B cell (primary cell): ENCODE results near the gene C17orf67.

ENCODE experiments used
- EZH2 ChIP-seq: IDR thresholded peaks from 2 replicates; pipeline ENCODE4 v1.6.1; 2012; ENCODE audit warnings: borderline replicate concordance, low read depth, mild to moderate bottlenecking, moderate library complexity, low read length; ENCODE audit not compliant: insufficient read depth, poor library complexity, severe bottlenecking
- TF ChIP-seq, protein P1 (sequence below): fragments of 200-600 bp; IDR thresholded peaks from one replicate; pipeline ENCODE4 v1.8.0; 2022; ENCODE audit warnings: antibody characterized with exemption, mild to moderate bottlenecking

DNA sequence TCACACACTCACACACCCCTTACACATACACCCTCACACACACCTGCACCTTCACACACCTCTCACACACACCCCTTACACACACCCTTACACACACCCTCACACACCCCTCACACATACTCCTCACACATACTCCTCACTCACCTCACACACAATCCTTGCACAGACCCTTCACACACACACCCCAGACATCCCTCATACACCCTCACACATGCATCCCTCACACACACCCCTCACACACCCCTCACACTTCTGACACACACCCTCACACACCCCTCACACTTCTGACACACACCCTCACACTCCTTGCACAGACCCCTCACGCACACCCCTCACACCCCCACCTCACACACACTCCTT is 23.9 kb downstream of the C17orf67 start:
- TF ChIP-seq, protein P1, sequence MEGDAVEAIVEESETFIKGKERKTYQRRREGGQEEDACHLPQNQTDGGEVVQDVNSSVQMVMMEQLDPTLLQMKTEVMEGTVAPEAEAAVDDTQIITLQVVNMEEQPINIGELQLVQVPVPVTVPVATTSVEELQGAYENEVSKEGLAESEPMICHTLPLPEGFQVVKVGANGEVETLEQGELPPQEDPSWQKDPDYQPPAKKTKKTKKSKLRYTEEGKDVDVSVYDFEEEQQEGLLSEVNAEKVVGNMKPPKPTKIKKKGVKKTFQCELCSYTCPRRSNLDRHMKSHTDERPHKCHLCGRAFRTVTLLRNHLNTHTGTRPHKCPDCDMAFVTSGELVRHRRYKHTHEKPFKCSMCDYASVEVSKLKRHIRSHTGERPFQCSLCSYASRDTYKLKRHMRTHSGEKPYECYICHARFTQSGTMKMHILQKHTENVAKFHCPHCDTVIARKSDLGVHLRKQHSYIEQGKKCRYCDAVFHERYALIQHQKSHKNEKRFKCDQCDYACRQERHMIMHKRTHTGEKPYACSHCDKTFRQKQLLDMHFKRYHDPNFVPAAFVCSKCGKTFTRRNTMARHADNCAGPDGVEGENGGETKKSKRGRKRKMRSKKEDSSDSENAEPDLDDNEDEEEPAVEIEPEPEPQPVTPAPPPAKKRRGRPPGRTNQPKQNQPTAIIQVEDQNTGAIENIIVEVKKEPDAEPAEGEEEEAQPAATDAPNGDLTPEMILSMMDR, result no peak
- no peak for TF ChIP-seq EZH2
